AG08395 (cell line): ENCODE data around the gene EPHA1.

ENCODE experiments used
- DNase-seq: peaks from one replicate; pipeline ENCODE4 v3.0.0; 2012; ENCODE audit warnings: mixed read lengths, low spot score

The EPHA1 gene

DNA sequence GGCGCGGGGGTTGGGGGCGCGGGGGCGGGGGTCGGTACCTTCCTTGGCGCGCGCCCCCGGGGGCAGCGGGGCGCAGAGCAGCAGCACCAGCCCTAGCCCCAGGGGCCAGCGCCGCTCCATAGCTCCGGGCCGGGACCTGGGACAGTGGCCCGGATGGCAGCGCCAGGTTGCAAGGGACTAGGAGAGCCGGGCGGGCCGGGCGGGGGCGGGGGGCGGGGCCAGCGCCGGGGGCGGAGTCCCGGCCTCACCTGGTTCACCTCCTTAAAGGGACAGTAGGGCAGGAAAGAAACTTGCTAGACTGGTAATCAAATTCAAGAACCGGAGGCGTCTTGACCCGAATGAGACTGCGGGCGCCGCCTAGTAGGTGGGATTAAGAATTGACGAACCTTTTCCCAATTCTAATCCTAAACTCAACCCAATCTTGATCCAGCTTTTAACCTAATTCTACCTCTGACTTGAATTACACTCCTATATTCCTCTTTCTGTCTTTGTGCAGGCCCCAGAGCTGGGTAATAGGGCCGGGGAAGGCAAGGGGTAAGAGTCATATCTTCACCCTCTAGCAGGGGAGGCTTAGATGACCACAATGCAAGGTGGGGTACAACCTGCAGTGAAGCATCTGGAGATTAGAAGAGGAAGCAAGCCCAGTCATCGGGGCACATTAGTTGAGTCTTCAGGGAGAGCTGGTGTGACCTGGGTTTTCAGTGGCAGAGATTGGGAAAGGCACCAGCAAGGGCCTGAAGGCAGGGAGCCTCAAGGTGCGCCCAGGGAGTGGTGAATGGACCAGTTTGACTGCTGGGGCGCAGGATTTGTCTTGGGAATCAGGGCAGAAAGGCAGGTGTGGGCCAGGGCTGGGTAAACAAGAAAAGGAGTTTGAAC lies at the start of gene EPHA1:
TSS of gene EPHA1 (minus strand) at position 171 of the 876 bp plus-strand sequence. CDS start at position 120, 51 bp downstream.
- DNase-seq: no peak

GRCh38 chr7:143458263-143458662 lies 49.6 kb upstream of the EPHA1 start:
- peak; percentile 86 for DNase-seq

GRCh38 chr7:143456992-143457793 lies 48.5 kb upstream of the EPHA1 start:
- DNase-seq: peak; percentile 55

GRCh38 chr7:143455942-143456341 lies 47.3 kb upstream of the EPHA1 start:
- no peak for DNase-seq

DNA sequence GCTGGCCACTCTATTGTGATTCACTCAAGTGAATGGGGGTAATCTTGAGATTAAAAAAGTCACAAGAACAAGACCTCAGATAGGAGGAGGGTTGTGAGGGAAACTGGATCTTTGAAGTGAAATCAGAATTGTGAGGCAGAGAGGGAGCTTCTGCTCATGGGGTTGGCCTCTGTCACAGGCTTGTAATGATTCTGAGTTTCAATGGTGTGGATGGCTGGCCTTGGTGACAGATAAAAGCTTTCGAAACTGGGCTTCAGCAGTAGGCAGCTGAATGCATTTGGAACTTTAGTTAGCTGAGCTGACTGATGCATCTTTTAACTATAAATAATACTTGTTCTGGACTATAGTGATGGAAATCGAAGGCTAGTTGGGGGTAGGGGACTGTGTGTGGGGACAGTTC lies 46.8 kb upstream of the EPHA1 start:
- no peak for DNase-seq

- peak; percentile 13 for DNase-seq
These were observed 45.5 kb upstream of the EPHA1 start for GRCh38 chr7:143454091-143454680.

- DNase-seq: no peak
These were observed 43.8 kb upstream of the EPHA1 start for GRCh38 chr7:143452495-143452894.

GRCh38 chr7:143451746-143452145 lies 43.1 kb upstream of the EPHA1 start:
- DNase-seq: no peak

GRCh38 chr7:143451122-143451521 lies 42.5 kb upstream of the EPHA1 start:
- no peak for DNase-seq

- no peak for DNase-seq
These were observed 41.1 kb upstream of the EPHA1 start for GRCh38 chr7:143449793-143450192.

- DNase-seq: no peak
These were observed 39.8 kb upstream of the EPHA1 start for GRCh38 chr7:143448429-143448828.

GRCh38 chr7:143447466-143447865 lies 38.8 kb upstream of the EPHA1 start:
- DNase-seq: no peak

DNA sequence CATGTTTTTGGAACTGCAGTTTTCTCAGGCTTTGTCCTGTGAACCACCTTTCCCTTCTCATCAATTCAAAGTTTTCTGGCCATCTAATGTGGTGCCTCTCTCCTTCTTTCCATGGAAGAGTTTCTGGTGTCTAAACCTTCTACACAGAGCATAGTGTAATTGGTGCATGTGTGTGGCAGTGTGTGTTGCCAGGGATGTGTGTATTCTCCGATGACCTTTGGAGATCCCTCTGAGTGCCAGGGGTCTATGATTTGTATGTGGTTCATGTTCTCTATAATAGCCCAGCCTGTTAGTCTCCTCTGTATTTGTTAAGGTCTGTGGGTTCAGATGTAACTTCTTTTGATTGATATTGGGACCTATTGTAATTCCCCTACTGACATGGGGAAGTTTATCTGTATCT lies 36.1 kb upstream of the EPHA1 start:
- no peak for DNase-seq

- DNase-seq: no peak
These were observed 35.6 kb upstream of the EPHA1 start for GRCh38 chr7:143444063-143444782.

DNA sequence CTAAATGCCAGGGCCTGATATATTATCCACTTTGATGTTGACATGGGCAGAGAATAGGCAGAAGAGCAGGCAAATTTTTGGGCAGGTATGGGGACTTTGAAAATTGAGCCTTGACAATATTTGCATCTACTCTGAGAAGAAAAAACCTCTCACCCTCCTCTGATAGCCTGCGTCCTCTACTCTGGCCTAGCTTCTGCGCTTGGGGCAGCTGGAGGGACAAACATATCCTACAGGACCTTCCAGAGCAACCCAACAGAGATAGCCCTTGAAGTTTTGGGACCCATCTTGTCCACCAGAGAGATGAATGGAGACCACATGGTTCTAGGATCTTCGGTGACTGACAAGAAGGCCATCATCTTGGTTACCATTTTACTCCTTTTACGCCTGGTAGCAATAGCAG lies 34.5 kb upstream of the EPHA1 start, which contains the start of gene TAS2R60:
TSS of gene TAS2R60 (plus strand) at position 301 of the 400 bp plus-strand sequence. CDS start at position 301, 0 bp downstream.
- no peak for DNase-seq

DNA sequence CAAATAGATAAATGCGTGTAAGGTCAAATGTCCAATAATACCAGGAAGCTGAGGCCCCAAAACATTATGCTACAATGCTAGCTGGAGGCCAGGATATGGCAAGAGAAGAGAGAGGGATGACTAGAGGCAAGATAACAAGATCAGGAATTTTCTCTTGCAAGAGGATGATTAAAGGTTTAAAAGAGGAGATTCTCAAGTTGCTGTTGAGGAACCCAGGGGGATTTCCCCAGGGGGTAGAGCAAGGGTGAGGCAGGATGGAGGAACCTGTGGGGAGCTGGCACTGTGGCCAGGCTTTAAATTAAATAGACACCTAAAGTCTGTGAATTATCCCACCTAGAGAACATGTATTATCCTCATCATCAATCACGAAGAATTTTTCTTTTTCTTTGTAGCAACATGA lies 31.2 kb upstream of the EPHA1 start:
- DNase-seq: no peak

DNA sequence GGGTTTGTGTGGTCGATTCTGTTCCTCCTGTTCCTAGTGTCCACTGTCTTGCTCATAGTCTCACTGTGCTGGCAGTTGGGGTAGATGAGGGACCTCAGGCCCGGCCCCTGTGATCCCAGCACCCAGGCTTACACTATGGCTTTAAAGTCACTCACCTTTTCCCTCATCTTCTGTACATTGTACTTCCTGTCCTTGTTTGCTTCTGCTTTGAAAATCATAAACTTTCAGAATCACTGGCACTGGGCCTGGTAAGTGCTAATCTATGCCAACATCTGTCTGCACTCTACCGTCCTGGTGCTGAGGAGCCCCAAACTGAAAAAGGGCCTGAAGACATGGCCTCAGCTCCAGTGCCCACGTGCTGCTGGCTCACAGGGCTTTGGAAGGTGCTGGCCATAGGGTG lies 28.9 kb upstream of the EPHA1 start:
- DNase-seq: no peak

DNA sequence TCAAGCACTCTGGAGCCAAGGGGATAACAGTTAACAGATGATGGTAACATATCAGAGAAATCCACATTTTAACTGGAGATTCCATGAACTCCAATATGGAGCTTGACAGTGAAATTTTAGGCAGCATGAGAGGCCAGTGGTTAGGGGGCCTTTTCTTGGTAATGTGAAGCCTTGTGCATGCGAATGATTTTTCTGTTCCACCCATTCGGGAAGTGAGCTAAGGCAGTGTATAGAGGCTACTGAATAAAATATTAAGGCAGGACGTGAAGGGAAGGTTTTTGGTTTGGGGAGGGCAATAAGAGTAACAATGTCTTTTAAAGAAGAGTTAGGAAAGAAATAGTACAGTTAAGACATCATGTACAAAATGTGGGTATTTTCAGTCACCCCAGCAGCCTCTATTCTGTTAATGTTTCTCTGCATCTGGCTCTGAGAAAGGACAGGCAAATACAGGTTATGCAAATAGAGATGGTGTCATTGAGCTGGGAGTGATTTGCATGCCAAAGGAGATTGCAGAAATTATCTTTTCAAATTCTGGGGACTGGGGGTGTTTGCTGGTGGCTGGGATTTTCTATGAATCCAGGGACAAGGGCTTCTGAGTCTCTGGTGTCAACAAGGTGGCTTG lies 27.8 kb upstream of the EPHA1 start:
- no peak for DNase-seq

DNA sequence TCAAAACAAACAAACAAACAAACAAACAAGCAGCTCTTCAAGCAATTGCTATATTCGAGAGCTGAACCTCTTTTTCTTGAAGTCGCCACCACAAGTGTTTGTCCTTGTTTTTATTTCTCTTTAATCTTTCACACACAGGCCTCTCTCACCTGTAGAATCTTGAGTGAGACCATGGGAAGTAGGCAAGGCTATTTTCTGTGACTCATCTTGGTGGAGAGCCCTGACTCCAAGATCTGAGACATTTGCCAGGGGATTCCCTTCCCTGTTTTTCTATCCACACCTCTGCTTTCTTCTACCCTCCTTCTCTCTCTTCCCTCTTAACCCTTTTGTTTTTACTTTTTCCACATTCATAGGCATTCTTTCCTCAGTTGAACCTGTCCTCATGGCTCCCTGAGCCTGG lies 26.6 kb upstream of the EPHA1 start:
- DNase-seq: no peak

- DNase-seq: peak; percentile 68
These were observed 26.0 kb upstream of the EPHA1 start for GRCh38 chr7:143434660-143435059.

DNA sequence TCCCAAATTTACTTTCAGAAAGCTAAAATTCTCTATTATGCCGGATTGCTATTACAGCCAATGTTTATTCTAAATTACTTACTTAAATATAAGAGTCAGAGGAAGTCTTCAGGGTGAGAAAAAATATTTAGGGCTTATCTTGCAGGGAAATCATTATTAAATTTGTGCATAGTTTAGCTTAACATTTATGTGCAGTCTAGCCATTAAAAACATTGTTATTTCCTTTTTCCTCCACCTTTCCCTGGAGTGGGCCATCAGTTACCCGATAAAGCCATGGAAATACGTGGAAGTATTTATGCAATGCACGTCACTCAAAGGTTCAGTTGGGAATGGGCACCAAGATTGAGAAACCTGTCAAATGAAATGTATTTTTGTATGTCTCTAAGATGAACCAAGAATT lies 25.1 kb upstream of the EPHA1 start:
- DNase-seq: no peak
